ENCODE data around the gene IDH1. TPM values are rescaled to one million over a fixed set of nuclear protein-coding genes. Genes with fewer than 3 reads are reported as not detected.

The IDH1 gene
- total RNA-seq, 1 experiment from 2014 or later, result 150 TPM

- DNase-seq (ENCODE audit: low read depth), result peak; percentile 21
These were observed 2.3 kb upstream of the IDH1 start for GRCh38 chr2:208256849-208257813.

GRCh38 chr2:208256192-208256782 lies 1.4 kb upstream of the IDH1 start:
- peak; percentile 24 for DNase-seq (ENCODE audit: low read depth)

- no peak for DNase-seq (ENCODE audit: low read depth)
These were observed 761 bp upstream of the IDH1 start for GRCh38 chr2:208255557-208256106.

- DNase-seq (ENCODE audit: low read depth), result peak; percentile 71
These were observed 577 bp downstream of the IDH1 start for GRCh38 chr2:208254118-208254870.

- no peak for DNase-seq (ENCODE audit: low read depth)
These were observed 1.2 kb downstream of the IDH1 start for GRCh38 chr2:208253600-208254117.

- no peak for DNase-seq (ENCODE audit: low read depth)
These were observed 2.0 kb downstream of the IDH1 start for GRCh38 chr2:208252716-208253492.

- no peak for DNase-seq (ENCODE audit: low read depth)
These were observed 3.8 kb downstream of the IDH1 start for GRCh38 chr2:208251098-208251497.

- DNase-seq (ENCODE audit: low read depth), result no peak
These were observed 4.5 kb downstream of the IDH1 start for GRCh38 chr2:208250388-208250787.

- no peak for DNase-seq (ENCODE audit: low read depth)
These were observed 5.6 kb downstream of the IDH1 start for GRCh38 chr2:208249296-208249695.

- DNase-seq (ENCODE audit: low read depth), result no peak
These were observed 6.3 kb downstream of the IDH1 start for GRCh38 chr2:208248601-208249000.

GRCh38 chr2:208245746-208246145 lies 9.1 kb downstream of the IDH1 start:
- DNase-seq (ENCODE audit: low read depth), result no peak

- DNase-seq (ENCODE audit: low read depth), result no peak
These were observed 10.4 kb downstream of the IDH1 start for GRCh38 chr2:208244422-208244821.

GRCh38 chr2:208240619-208241209 lies 14.2 kb downstream of the IDH1 start:
- DNase-seq (ENCODE audit: low read depth), result no peak

GRCh38 chr2:208239770-208240493 lies 14.9 kb downstream of the IDH1 start:
- no peak for DNase-seq (ENCODE audit: low read depth)

- DNase-seq (ENCODE audit: low read depth), result no peak
These were observed 19.0 kb downstream of the IDH1 start for GRCh38 chr2:208235860-208236259.

GRCh38 chr2:208234786-208235185 lies 20.1 kb downstream of the IDH1 start:
- no peak for DNase-seq (ENCODE audit: low read depth)

GRCh38 chr2:208228476-208228875 lies 26.4 kb downstream of the IDH1 start:
- no peak for DNase-seq (ENCODE audit: low read depth)

GRCh38 chr2:208227581-208228232 lies 27.2 kb downstream of the IDH1 start:
- DNase-seq (ENCODE audit: low read depth), result no peak

GRCh38 chr2:208224802-208225201 lies 30.1 kb downstream of the IDH1 start:
- no peak for DNase-seq (ENCODE audit: low read depth)

Data from RPMI7951 (cell line).